CD1c-positive myeloid dendritic cell (primary cell): ENCODE measurements around the gene TBCCD1.
"Not testable (repeated sequence)": the region's sequence is repeated elsewhere in the genome, so short reads cannot be mapped to it uniquely, and the experiment has no call there.

ENCODE experiments used
- DNase-seq: peaks from one replicate; pipeline ENCODE4 v3.0.0-alpha.2; 2016; ENCODE audit errors: extremely low spot score

The TBCCD1 gene

GRCh38 chr3:186552408-186553031 lies 14.6 kb downstream of the TBCCD1 start:
- DNase-seq: no peak

GRCh38 chr3:186551387-186551786 lies 15.8 kb downstream of the TBCCD1 start:
- no peak for DNase-seq

GRCh38 chr3:186549497-186549896 lies 17.6 kb downstream of the TBCCD1 start:
- no peak for DNase-seq

- no peak for DNase-seq
These were observed 22.9 kb downstream of the TBCCD1 start, which contains the start of gene CRYGS for GRCh38 chr3:186544281-186544680. Gene CRYGS, minus strand, starts transcription at chr3:186544380. Its CDS starts 54 bp downstream, at chr3:186544326.

- DNase-seq: no peak
These were observed 26.3 kb downstream of the TBCCD1 start for GRCh38 chr3:186540835-186541226.

- DNase-seq: peak; percentile 82
These were observed 26.8 kb downstream of the TBCCD1 start for GRCh38 chr3:186540221-186540834.

GRCh38 chr3:186538779-186539178 lies 28.4 kb downstream of the TBCCD1 start:
- no peak for DNase-seq

- DNase-seq: peak; percentile 45
These were observed 30.0 kb downstream of the TBCCD1 start for GRCh38 chr3:186536883-186537844.

- DNase-seq: peak; percentile 90
These were observed 32.9 kb downstream of the TBCCD1 start for GRCh38 chr3:186534113-186534669.

- peak; percentile 54 for DNase-seq
These were observed 34.5 kb downstream of the TBCCD1 start for GRCh38 chr3:186532598-186533072.

GRCh38 chr3:186531694-186532093 lies 35.4 kb downstream of the TBCCD1 start:
- not testable (repeated sequence) for DNase-seq

- DNase-seq: no peak
These were observed 36.7 kb downstream of the TBCCD1 start for GRCh38 chr3:186530415-186530814.

GRCh38 chr3:186529201-186529999 lies 37.7 kb downstream of the TBCCD1 start:
- no peak for DNase-seq

- no peak for DNase-seq
These were observed 40.9 kb downstream of the TBCCD1 start for GRCh38 chr3:186526256-186526606.

GRCh38 chr3:186525369-186526255 lies 41.5 kb downstream of the TBCCD1 start:
- DNase-seq: no peak

GRCh38 chr3:186524616-186525015 lies 42.5 kb downstream of the TBCCD1 start:
- DNase-seq: no peak

- DNase-seq: no peak
These were observed 43.7 kb downstream of the TBCCD1 start for GRCh38 chr3:186523434-186523833.

- no peak for DNase-seq
These were observed 44.1 kb downstream of the TBCCD1 start for GRCh38 chr3:186523022-186523421.

GRCh38 chr3:186520957-186521842 lies 45.9 kb downstream of the TBCCD1 start:
- DNase-seq: no peak
